ENCODE data around the gene CAMK1G. TPM values are rescaled to one million over a fixed set of nuclear protein-coding genes. Genes with fewer than 3 reads are reported as not detected.

Gene CAMK1G
- total RNA-seq, 1 experiment from 2014 or later, result not detected

DNA sequence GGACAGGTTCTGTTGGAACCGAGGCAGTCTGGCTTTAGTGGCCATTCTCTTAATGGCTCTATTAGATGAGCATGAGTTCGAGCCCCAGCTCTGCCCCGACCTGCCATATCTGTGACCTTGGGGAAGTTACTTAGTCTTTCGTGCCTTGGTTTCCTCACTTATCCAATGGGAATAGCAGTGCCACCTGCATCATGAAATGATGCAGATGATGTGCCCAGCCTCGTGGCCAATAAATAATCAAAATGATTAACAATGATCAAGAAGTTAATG, 30.6 kb downstream of the CAMK1G start:
- Histone ChIP-seq H3K9me3 (ENCODE audit: control insufficient read depth in 1 of 2, insufficient read depth in 1 of 2, low read depth in 1 of 2, low read length in 2 of 2) (no peaks in the 10 kb centered on the region), H3K4me2 (ENCODE audit: low read length) (no peak overlapping the region), H3K9ac (ENCODE audit: low read length) (no peak overlapping the region), H3K79me2 (ENCODE audit: insufficient read depth, low read length) (no peaks in the 10 kb centered on the region), H3K27me3 (ENCODE audit: insufficient read depth, low read length) (no peaks in the 10 kb centered on the region), H3K4me3 (replicated peaks in 1 of 2; ENCODE audit: low read depth in 1 of 2, low read length in 2 of 2) (no peak overlapping the region), H3K4me1 (ENCODE audit: control insufficient read depth in 1 of 2, insufficient read depth in 2 of 2, low read length in 2 of 2) (peaks cover 0 to 6% of the 10 kb centered on the region in 2 experiments; a peak in 1 of 4 replicates), H4K20me1 (ENCODE audit: insufficient read depth) (no peaks in the 10 kb centered on the region), H3K9me2 (ENCODE audit: insufficient read depth) (no peaks in the 10 kb centered on the region), H2AFZ (ENCODE audit: low read depth, low read length, poor library complexity, severe bottlenecking) (no peak overlapping the region), H3K36me3 (ENCODE audit: control insufficient read depth in 1 of 2, insufficient read depth in 2 of 2, low read length in 2 of 2) (peaks cover 0 to 11% of the 10 kb centered on the region in 2 experiments; a peak in 2 of 4 replicates), H3K27ac (ENCODE audit: low read depth, low read length) (no peak overlapping the region)
- intact Hi-C loops (cut with micrococcal nuclease), result no loop called here
- ChIA-PET RAD21 (ENCODE audit: low non-redundant PET in 1 of 2, low total read pairs in 2 of 2, uncharacterized antibody in 2 of 2, unreplicated experiment in 2 of 2) (no interaction called here), POLR2A (no interaction called here), CTCF (no interaction called here)
- TF ChIP-seq YY1 (IDR thresholded peaks at IDR 0.05; ENCODE audit: extremely low read depth, insufficient replicate concordance, low read depth, low read length) (no peak), ATF3 (IDR thresholded peaks at IDR 0.05) (no peak), CBX3 (IDR thresholded peaks at IDR 0.05; ENCODE audit: low read depth) (no peak), ZNF274 (IDR thresholded peaks at IDR 0.05; ENCODE audit: low read depth, low read length) (no peak), EGR1 (IDR thresholded peaks at IDR 0.05; ENCODE audit: low read depth) (no peak), ELF1 (IDR thresholded peaks at IDR 0.05; ENCODE audit: borderline replicate concordance, low read depth) (no peak), SP1 (IDR thresholded peaks at IDR 0.05; ENCODE audit: low read depth) (no peak), POLR2AphosphoS5 (IDR thresholded peaks at IDR 0.05; ENCODE audit: low read depth, low read length) (no peak), TCF7L2 (IDR thresholded peaks at IDR 0.05; ENCODE audit: borderline replicate concordance, extremely low read depth, insufficient read depth, insufficient read length) (no peak), CEBPB (IDR thresholded peaks at IDR 0.05; ENCODE audit: low read depth) (no peak), ZFX (IDR thresholded peaks at IDR 0.05) (no peak), RAD21 (IDR thresholded peaks at IDR 0.05; ENCODE audit: low read depth) (no peak), SRF (IDR thresholded peaks at IDR 0.05; ENCODE audit: low read depth) (no peak), JUND (IDR thresholded peaks at IDR 0.05) (no peak)
- TF ChIP-seq, protein P1, sequence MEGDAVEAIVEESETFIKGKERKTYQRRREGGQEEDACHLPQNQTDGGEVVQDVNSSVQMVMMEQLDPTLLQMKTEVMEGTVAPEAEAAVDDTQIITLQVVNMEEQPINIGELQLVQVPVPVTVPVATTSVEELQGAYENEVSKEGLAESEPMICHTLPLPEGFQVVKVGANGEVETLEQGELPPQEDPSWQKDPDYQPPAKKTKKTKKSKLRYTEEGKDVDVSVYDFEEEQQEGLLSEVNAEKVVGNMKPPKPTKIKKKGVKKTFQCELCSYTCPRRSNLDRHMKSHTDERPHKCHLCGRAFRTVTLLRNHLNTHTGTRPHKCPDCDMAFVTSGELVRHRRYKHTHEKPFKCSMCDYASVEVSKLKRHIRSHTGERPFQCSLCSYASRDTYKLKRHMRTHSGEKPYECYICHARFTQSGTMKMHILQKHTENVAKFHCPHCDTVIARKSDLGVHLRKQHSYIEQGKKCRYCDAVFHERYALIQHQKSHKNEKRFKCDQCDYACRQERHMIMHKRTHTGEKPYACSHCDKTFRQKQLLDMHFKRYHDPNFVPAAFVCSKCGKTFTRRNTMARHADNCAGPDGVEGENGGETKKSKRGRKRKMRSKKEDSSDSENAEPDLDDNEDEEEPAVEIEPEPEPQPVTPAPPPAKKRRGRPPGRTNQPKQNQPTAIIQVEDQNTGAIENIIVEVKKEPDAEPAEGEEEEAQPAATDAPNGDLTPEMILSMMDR (IDR thresholded peaks at IDR 0.05 in 2 of 3, conservative IDR thresholded peaks at IDR 0.05 in 1 of 3; ENCODE audit: borderline replicate concordance in 1 of 3, insufficient read depth in 1 of 3, low read depth in 2 of 3, low read length in 2 of 3), result no peak
- TF ChIP-seq, protein P2, sequence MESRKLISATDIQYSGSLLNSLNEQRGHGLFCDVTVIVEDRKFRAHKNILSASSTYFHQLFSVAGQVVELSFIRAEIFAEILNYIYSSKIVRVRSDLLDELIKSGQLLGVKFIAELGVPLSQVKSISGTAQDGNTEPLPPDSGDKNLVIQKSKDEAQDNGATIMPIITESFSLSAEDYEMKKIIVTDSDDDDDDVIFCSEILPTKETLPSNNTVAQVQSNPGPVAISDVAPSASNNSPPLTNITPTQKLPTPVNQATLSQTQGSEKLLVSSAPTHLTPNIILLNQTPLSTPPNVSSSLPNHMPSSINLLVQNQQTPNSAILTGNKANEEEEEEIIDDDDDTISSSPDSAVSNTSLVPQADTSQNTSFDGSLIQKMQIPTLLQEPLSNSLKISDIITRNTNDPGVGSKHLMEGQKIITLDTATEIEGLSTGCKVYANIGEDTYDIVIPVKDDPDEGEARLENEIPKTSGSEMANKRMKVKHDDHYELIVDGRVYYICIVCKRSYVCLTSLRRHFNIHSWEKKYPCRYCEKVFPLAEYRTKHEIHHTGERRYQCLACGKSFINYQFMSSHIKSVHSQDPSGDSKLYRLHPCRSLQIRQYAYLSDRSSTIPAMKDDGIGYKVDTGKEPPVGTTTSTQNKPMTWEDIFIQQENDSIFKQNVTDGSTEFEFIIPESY (IDR thresholded peaks at IDR 0.05; ENCODE audit: extremely low read depth, insufficient replicate concordance, low read length), result no peak
- TF ChIP-seq, protein P3, sequence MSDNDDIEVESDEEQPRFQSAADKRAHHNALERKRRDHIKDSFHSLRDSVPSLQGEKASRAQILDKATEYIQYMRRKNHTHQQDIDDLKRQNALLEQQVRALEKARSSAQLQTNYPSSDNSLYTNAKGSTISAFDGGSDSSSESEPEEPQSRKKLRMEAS (IDR thresholded peaks at IDR 0.05), result no peak
- TF ChIP-seq, protein P4, sequence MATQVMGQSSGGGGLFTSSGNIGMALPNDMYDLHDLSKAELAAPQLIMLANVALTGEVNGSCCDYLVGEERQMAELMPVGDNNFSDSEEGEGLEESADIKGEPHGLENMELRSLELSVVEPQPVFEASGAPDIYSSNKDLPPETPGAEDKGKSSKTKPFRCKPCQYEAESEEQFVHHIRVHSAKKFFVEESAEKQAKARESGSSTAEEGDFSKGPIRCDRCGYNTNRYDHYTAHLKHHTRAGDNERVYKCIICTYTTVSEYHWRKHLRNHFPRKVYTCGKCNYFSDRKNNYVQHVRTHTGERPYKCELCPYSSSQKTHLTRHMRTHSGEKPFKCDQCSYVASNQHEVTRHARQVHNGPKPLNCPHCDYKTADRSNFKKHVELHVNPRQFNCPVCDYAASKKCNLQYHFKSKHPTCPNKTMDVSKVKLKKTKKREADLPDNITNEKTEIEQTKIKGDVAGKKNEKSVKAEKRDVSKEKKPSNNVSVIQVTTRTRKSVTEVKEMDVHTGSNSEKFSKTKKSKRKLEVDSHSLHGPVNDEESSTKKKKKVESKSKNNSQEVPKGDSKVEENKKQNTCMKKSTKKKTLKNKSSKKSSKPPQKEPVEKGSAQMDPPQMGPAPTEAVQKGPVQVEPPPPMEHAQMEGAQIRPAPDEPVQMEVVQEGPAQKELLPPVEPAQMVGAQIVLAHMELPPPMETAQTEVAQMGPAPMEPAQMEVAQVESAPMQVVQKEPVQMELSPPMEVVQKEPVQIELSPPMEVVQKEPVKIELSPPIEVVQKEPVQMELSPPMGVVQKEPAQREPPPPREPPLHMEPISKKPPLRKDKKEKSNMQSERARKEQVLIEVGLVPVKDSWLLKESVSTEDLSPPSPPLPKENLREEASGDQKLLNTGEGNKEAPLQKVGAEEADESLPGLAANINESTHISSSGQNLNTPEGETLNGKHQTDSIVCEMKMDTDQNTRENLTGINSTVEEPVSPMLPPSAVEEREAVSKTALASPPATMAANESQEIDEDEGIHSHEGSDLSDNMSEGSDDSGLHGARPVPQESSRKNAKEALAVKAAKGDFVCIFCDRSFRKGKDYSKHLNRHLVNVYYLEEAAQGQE (IDR thresholded peaks at IDR 0.05; ENCODE audit: low read depth), result no peak
- DNase-seq (ENCODE audit: low read depth, low spot score) (no peak), ATAC-seq (no peak)
- BruUV-seq (replicated peaks), result no TSS peak
